Endothelial cell (in vitro differentiated cells): ENCODE results near the gene CNTRL. TPM values are rescaled to one million over a fixed set of nuclear protein-coding genes. Genes with fewer than 3 reads are reported as not detected.
A peak's percentile ranks its signal among the peaks of the same experiment; 100 is the strongest.
"Not testable (repeated sequence)": the region's sequence is repeated elsewhere in the genome, so short reads cannot be mapped to it uniquely, and the experiment has no call there.

ENCODE experiments used
- DNase-seq: peaks from one replicate; pipeline ENCODE4 v3.0.0; 2021; ENCODE audit warnings: low spot score
- H3K27ac Mint-ChIP-seq: one replicate; pipeline ENCODE4 v1.8.0; 2021; ENCODE audit warnings: mixed read lengths, inconsistent platforms; ENCODE audit not compliant: unreplicated experiment
- H3K27me3 Mint-ChIP-seq: one replicate; pipeline ENCODE4 v1.8.0; 2021; ENCODE audit warnings: mild to moderate bottlenecking, moderate library complexity, mixed read lengths, inconsistent platforms; ENCODE audit not compliant: unreplicated experiment
- H3K36me3 Mint-ChIP-seq: one replicate; pipeline ENCODE4 v1.8.0; 2021; ENCODE audit warnings: mild to moderate bottlenecking, low read depth, mixed read lengths, inconsistent platforms; ENCODE audit not compliant: unreplicated experiment
- H3K4me1 Mint-ChIP-seq: one replicate; pipeline ENCODE4 v1.8.0; 2021; ENCODE audit warnings: mild to moderate bottlenecking, mixed read lengths, inconsistent platforms; ENCODE audit not compliant: unreplicated experiment
- H3K4me3 Mint-ChIP-seq: one replicate; pipeline ENCODE4 v1.8.0; 2021; ENCODE audit warnings: mild to moderate bottlenecking, mixed read lengths, inconsistent platforms; ENCODE audit not compliant: unreplicated experiment
- H3K9me3 Mint-ChIP-seq: one replicate; pipeline ENCODE4 v1.8.0; 2021; ENCODE audit warnings: mixed read lengths, inconsistent platforms; ENCODE audit not compliant: unreplicated experiment
- total RNA-seq: library from RNA; stranded (reverse); fragmentation: NEBNext Ultra II Directional; extraction: Animal tissue kit (Norgen Biotek cat#: 25700); gene quantifications from one replicate; pipeline ENCODE4 v1.2.1, GENCODE V29; 2021; ENCODE audit not compliant: unreplicated experiment
- TF ChIP-seq, protein P1 (sequence below): fragments of 200-600 bp; sonication (generic); IDR thresholded peaks from one replicate; pipeline ENCODE4 v1.5.0; 2021; ENCODE audit warnings: antibody characterized with exemption; ENCODE audit not compliant: unreplicated experiment

The CNTRL gene
- total RNA-seq, 1 donor from 2014 or later: 23.6 TPM

GRCh38 chr9:121171236-121171635, 96.5 kb downstream of the CNTRL start:
- peaks cover 31% of the 10 kb centered on the region for H3K36me3 Mint-ChIP-seq
- TF ChIP-seq, protein P1, sequence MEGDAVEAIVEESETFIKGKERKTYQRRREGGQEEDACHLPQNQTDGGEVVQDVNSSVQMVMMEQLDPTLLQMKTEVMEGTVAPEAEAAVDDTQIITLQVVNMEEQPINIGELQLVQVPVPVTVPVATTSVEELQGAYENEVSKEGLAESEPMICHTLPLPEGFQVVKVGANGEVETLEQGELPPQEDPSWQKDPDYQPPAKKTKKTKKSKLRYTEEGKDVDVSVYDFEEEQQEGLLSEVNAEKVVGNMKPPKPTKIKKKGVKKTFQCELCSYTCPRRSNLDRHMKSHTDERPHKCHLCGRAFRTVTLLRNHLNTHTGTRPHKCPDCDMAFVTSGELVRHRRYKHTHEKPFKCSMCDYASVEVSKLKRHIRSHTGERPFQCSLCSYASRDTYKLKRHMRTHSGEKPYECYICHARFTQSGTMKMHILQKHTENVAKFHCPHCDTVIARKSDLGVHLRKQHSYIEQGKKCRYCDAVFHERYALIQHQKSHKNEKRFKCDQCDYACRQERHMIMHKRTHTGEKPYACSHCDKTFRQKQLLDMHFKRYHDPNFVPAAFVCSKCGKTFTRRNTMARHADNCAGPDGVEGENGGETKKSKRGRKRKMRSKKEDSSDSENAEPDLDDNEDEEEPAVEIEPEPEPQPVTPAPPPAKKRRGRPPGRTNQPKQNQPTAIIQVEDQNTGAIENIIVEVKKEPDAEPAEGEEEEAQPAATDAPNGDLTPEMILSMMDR: no peak
- peaks cover 6% of the 10 kb centered on the region for H3K4me1 Mint-ChIP-seq
- H3K4me3 Mint-ChIP-seq: no peak overlapping the region
- H3K27ac Mint-ChIP-seq: peak overlapping the region; percentile 38
- H3K27me3 Mint-ChIP-seq: no peaks in the 10 kb centered on the region
- peak; percentile 21 for DNase-seq
- no peaks in the 10 kb centered on the region for H3K9me3 Mint-ChIP-seq

DNA sequence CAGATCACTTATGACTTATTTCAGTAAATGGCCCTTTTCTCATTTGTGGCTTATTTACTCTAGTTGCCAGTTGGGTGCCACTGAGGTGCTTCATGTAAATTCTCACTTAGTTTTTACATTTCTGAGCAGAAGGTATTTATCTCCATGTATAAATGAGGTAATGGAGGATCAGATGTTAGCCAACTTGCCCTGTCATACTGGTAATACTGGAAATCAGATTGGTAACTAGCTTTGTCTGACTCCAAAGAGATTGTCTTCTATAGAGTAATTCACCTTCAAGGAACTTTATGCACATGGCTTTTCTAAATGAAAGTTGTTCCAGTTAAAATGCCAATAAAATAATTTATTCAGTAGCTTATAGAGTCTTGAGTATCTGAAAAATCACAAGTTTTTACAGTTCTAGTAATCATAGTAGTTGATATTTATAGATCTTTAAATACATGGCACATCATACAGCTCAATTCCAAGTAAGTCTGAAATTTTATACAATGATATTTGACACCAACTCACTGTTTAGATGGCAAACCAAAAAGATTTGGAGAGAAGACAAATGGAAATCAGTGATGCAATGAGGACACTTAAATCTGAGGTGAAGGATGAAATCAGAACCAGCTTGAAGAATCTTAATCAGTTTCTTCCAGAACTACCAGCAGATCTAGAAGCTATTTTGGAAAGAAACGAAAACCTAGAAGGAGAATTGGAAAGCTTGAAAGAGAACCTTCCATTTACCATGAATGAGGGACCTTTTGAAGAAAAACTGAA, 98.2 kb downstream of the CNTRL start:
- H3K9me3 Mint-ChIP-seq: no peaks in the 10 kb centered on the region
- TF ChIP-seq, protein P1: no peak

GRCh38 chr9:121173501-121173900, 98.7 kb downstream of the CNTRL start:
- Mint-ChIP-seq H3K4me3 (no peak overlapping the region), H3K27ac (no peak overlapping the region), H3K9me3 (no peaks in the 10 kb centered on the region), H3K4me1 (peaks cover 6% of the 10 kb centered on the region), H3K27me3 (no peaks in the 10 kb centered on the region), H3K36me3 (peaks cover 21% of the 10 kb centered on the region)
- TF ChIP-seq, protein P1: no peak
- no peak for DNase-seq

More for the DNA sequence above, 98.2 kb downstream of the CNTRL start:
- Mint-ChIP-seq H3K27ac (no peak overlapping the region), H3K36me3 (peaks cover 23% of the 10 kb centered on the region), H3K4me1 (peaks cover 6% of the 10 kb centered on the region), H3K4me3 (no peak overlapping the region), H3K27me3 (no peaks in the 10 kb centered on the region)
- DNase-seq: no peak

DNA sequence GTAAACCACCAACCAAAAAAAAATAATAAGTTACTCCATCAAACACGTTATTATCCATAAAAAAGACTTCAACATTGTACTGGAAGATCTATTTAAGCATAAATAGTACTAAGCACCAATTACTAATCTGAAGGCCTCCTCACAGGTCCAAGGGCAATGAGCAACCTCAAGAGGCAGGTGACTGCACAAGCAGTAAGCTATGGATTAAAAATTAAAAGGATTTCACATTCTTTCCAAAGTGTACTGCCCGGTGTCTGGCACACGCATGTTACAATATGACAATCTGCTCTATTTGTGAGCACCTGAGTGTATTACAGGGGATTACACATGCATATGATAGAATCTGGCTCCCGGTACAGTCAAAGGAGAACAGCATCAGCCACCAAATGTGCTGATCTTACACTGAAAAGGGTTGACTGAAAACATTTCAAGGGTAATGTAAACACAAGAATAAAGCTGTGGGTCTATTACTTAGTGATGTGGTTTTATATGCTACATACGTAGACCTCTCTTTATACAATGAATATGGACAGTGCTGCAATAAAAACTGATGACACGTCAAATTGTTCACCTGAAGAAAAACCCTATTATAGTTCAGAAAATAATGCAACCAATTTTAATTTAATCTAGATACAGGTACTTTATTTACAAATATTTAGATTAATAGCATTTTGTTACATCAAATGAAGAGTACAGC, 104.1 kb downstream of the CNTRL start:
- DNase-seq: no peak
- H3K9me3 Mint-ChIP-seq: no peaks in the 10 kb centered on the region
- no peaks in the 10 kb centered on the region for H3K4me1 Mint-ChIP-seq
- TF ChIP-seq, protein P1: no peak
- peaks cover 10% of the 10 kb centered on the region for H3K36me3 Mint-ChIP-seq
- peaks cover 2% of the 10 kb centered on the region for H3K27me3 Mint-ChIP-seq
- no peak overlapping the region for H3K27ac Mint-ChIP-seq
- H3K4me3 Mint-ChIP-seq: no peak overlapping the region

DNA sequence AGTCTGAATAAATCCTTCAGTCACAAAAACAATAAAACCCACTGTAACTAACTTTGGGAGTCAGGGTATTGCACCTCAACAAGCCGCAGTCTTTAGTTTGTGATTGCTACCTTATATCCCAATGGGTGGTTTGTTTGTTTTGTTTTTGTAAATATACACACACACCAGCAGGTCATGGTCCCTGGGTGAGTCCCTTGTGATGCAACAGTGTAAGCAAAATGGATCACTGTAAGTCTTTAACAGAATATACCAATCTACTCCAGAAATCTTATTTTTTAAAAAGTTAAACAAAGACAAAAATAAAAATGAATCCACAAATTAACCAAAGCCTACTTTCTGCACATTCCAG, 104.6 kb downstream of the CNTRL start:
- not testable (repeated sequence) for H3K4me3 Mint-ChIP-seq, H3K36me3 Mint-ChIP-seq, H3K27ac Mint-ChIP-seq, H3K9me3 Mint-ChIP-seq, H3K27me3 Mint-ChIP-seq, H3K4me1 Mint-ChIP-seq, DNase-seq
